Measurements from ENCODE around the gene ERBB2. TPM values are rescaled to one million over a fixed set of nuclear protein-coding genes. Genes with fewer than 3 reads are reported as not detected.

ERBB2 gene
- total and polyA plus RNA-seq, 9 of the 15 experiments (the other 6 are each of a cell fraction or from before 2014, with no cell fraction given): 0.74 to 5.6 (median 3.3) TPM

DNA sequence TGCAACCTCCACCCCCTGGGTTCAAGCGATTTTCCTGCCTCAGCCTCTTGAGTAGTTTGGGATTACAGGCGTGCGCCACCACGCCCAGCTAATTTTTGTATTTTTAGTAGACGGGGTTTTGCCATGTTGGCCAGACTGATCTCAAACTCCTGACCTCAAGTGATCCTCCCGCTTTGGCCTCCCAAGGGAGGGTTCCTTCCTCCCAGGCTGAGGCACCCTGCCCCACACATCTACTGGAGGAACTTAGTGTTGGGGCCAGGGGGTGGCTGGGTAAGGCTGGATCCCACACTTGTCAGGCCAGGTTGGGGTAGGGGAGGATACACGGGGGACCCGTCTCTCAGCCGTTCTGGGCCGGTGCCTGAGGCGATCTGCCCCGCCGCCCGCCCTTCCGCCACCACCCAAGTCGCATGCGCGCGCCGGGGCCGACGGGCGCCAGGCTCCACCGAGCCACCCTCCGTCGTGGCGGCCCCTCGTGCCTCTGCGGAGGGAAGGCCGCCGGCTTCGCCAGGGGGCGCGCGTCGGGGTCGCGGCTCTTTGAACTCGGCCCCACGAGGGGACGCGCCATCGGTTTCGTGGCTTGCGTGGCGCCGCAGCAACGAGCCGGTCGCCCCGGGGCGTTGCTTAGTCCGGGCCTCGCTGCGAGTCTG is 53.8 kb downstream of the ERBB2 start (continued):
- TF ChIP-seq RFX5 (IDR thresholded peaks at IDR 0.05; ENCODE audit: low read depth, low read length) (no peak), HLTF (IDR thresholded peaks at IDR 0.05) (no peak), NFE2L1 (tag; IDR thresholded peaks at IDR 0.05; ENCODE audit: borderline replicate concordance, low read depth) (no peak), EP400 (IDR thresholded peaks at IDR 0.05) (no peak), ETV6 (IDR thresholded peaks at IDR 0.05; ENCODE audit: borderline replicate concordance in 1 of 2, low read depth in 2 of 2, low read length in 1 of 2) (no peak), ETV6 (CRISPR knock-in tag; IDR thresholded peaks at IDR 0.05; ENCODE audit: borderline replicate concordance) (no peak), EZH2 (IDR thresholded peaks at IDR 0.05; ENCODE audit: borderline replicate concordance, low read depth, low read length) (no peak), RFX1 (IDR thresholded peaks at IDR 0.05) (no peak), FOSL1 (tag; conservative IDR thresholded peaks at IDR 0.05) (no peak; the same call in 1 of the 2 replicates), ZNF699 (CRISPR knock-in tag; IDR thresholded peaks at IDR 0.05; ENCODE audit: insufficient replicate concordance) (no peak), CREB1 (IDR thresholded peaks at IDR 0.05) (no peak), CREB1 (CRISPR knock-in tag; IDR thresholded peaks at IDR 0.05) (no peak), SETDB1 (IDR thresholded peaks at IDR 0.05; ENCODE audit: low read length) (no peak), ZSCAN32 (CRISPR knock-in tag; IDR thresholded peaks at IDR 0.05) (no peak), ZNF324 (CRISPR knock-in tag; IDR thresholded peaks at IDR 0.05) (no peak), ETS2 (tag; IDR thresholded peaks at IDR 0.05; ENCODE audit: borderline replicate concordance, poor library complexity, severe bottlenecking) (no peak), SIRT6 (IDR thresholded peaks at IDR 0.05; ENCODE audit: low read depth, low read length) (no peak), GATAD2B (IDR thresholded peaks at IDR 0.05; ENCODE audit: borderline replicate concordance) (peak; percentile 51), ZNF589 (CRISPR knock-in tag; IDR thresholded peaks at IDR 0.05; ENCODE audit: low read depth) (peak; percentile 90; the same call in 1 of the 2 replicates), PCBP1 (IDR thresholded peaks at IDR 0.05; ENCODE audit: low read depth, low read length, poor library complexity, severe bottlenecking) (peak; percentile 42), HDAC8 (tag; IDR thresholded peaks at IDR 0.05) (0 out of 2 replicates have a peak, but pooled peaks have one; percentile 75), MAFG (tag; conservative IDR thresholded peaks at IDR 0.05) (no peak)
- TF ChIP-seq, protein P1, sequence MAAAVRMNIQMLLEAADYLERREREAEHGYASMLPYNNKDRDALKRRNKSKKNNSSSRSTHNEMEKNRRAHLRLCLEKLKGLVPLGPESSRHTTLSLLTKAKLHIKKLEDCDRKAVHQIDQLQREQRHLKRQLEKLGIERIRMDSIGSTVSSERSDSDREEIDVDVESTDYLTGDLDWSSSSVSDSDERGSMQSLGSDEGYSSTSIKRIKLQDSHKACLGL (CRISPR knock-in tag; IDR thresholded peaks at IDR 0.05; ENCODE audit: borderline replicate concordance, poor library complexity, severe bottlenecking): no peak
- TF ChIP-seq, protein P2, sequence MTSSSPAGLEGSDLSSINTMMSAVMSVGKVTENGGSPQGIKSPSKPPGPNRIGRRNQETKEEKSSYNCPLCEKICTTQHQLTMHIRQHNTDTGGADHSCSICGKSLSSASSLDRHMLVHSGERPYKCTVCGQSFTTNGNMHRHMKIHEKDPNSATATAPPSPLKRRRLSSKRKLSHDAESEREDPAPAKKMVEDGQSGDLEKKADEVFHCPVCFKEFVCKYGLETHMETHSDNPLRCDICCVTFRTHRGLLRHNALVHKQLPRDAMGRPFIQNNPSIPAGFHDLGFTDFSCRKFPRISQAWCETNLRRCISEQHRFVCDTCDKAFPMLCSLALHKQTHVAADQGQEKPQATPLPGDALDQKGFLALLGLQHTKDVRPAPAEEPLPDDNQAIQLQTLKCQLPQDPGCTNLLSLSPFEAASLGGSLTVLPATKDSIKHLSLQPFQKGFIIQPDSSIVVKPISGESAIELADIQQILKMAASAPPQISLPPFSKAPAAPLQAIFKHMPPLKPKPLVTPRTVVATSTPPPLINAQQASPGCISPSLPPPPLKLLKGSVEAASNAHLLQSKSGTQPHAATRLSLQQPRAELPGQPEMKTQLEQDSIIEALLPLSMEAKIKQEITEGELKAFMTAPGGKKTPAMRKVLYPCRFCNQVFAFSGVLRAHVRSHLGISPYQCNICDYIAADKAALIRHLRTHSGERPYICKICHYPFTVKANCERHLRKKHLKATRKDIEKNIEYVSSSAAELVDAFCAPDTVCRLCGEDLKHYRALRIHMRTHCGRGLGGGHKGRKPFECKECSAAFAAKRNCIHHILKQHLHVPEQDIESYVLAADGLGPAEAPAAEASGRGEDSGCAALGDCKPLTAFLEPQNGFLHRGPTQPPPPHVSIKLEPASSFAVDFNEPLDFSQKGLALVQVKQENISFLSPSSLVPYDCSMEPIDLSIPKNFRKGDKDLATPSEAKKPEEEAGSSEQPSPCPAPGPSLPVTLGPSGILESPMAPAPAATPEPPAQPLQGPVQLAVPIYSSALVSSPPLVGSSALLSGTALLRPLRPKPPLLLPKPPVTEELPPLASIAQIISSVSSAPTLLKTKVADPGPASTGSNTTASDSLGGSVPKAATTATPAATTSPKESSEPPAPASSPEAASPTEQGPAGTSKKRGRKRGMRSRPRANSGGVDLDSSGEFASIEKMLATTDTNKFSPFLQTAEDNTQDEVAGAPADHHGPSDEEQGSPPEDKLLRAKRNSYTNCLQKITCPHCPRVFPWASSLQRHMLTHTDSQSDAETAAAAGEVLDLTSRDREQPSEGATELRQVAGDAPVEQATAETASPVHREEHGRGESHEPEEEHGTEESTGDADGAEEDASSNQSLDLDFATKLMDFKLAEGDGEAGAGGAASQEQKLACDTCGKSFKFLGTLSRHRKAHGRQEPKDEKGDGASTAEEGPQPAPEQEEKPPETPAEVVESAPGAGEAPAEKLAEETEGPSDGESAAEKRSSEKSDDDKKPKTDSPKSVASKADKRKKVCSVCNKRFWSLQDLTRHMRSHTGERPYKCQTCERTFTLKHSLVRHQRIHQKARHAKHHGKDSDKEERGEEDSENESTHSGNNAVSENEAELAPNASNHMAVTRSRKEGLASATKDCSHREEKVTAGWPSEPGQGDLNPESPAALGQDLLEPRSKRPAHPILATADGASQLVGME (CRISPR knock-in tag; IDR thresholded peaks at IDR 0.05): no peak
